ENCODE results near the gene MAFG. TPM values are rescaled to one million over a fixed set of nuclear protein-coding genes. Genes with fewer than 3 reads are reported as not detected.

The MAFG gene
- total and polyA plus RNA-seq, 2 of the 13 experiments (the other 11 are each of a cell fraction or from before 2014, with no cell fraction given), result 14.5 to 20.0 TPM

- TF ChIP-seq ZNF513 (CRISPR knock-in tag; conservative IDR thresholded peaks at IDR 0.05) (no peak), ZNF83 (CRISPR knock-in tag; IDR thresholded peaks at IDR 0.05; ENCODE audit: borderline replicate concordance) (peak; percentile 96), ZNF432 (CRISPR knock-in tag; IDR thresholded peaks at IDR 0.05; ENCODE audit: borderline replicate concordance) (no peak), POGZ (CRISPR knock-in tag; IDR thresholded peaks at IDR 0.05) (peak; percentile 58; the same call in 1 of the 2 replicates), POLR2A (IDR thresholded peaks at IDR 0.05; ENCODE audit: insufficient read depth in 1 of 2, low read depth in 2 of 2, low read length in 2 of 2) (peak in 1 of 2 experiments; percentile 31; a peak in 1 of 4 replicates), RNF2 (conservative IDR thresholded peaks at IDR 0.05; ENCODE audit: low read depth) (0 out of 2 replicates have a peak, but pooled peaks have one; percentile 56), CAMTA2 (CRISPR knock-in tag; IDR thresholded peaks at IDR 0.05; ENCODE audit: borderline replicate concordance) (peak; percentile 91; the same call in 1 of the 2 replicates), ZFP36 (IDR thresholded peaks at IDR 0.05; ENCODE audit: borderline replicate concordance, low read depth, low read length, partially characterized antibody) (no peak), ZNF792 (CRISPR knock-in tag; IDR thresholded peaks at IDR 0.05) (no peak), ZNF598 (CRISPR knock-in tag; IDR thresholded peaks at IDR 0.05; ENCODE audit: borderline replicate concordance) (peak; percentile 69), CREB3 (CRISPR knock-in tag; IDR thresholded peaks at IDR 0.05) (peak; percentile 93; the same call in 1 of the 2 replicates), ARNTL (CRISPR knock-in tag; IDR thresholded peaks at IDR 0.05) (peak; percentile 79; the same call in 1 of the 2 replicates), ZNF557 (CRISPR knock-in tag; IDR thresholded peaks at IDR 0.05) (no peak), KLF13 (CRISPR knock-in tag; IDR thresholded peaks at IDR 0.05) (0 out of 2 replicates have a peak, but pooled peaks have one; percentile 19), ZC3H13 (CRISPR knock-in tag; IDR thresholded peaks at IDR 0.05) (peak; percentile 99), ZNF124 (CRISPR knock-in tag; IDR thresholded peaks at IDR 0.05) (peak; percentile 27; the same call in 1 of the 2 replicates), RFX1 (IDR thresholded peaks at IDR 0.05) (peak; percentile 95), TEF (CRISPR knock-in tag; IDR thresholded peaks at IDR 0.05) (no peak; the same call in 1 of the 2 replicates), ELF4 (CRISPR knock-in tag; IDR thresholded peaks at IDR 0.05; ENCODE audit: borderline replicate concordance) (0 out of 2 replicates have a peak, but pooled peaks have one; percentile 25), ZSCAN30 (CRISPR knock-in tag; IDR thresholded peaks at IDR 0.05) (no peak)
- TF ChIP-seq, protein P1, sequence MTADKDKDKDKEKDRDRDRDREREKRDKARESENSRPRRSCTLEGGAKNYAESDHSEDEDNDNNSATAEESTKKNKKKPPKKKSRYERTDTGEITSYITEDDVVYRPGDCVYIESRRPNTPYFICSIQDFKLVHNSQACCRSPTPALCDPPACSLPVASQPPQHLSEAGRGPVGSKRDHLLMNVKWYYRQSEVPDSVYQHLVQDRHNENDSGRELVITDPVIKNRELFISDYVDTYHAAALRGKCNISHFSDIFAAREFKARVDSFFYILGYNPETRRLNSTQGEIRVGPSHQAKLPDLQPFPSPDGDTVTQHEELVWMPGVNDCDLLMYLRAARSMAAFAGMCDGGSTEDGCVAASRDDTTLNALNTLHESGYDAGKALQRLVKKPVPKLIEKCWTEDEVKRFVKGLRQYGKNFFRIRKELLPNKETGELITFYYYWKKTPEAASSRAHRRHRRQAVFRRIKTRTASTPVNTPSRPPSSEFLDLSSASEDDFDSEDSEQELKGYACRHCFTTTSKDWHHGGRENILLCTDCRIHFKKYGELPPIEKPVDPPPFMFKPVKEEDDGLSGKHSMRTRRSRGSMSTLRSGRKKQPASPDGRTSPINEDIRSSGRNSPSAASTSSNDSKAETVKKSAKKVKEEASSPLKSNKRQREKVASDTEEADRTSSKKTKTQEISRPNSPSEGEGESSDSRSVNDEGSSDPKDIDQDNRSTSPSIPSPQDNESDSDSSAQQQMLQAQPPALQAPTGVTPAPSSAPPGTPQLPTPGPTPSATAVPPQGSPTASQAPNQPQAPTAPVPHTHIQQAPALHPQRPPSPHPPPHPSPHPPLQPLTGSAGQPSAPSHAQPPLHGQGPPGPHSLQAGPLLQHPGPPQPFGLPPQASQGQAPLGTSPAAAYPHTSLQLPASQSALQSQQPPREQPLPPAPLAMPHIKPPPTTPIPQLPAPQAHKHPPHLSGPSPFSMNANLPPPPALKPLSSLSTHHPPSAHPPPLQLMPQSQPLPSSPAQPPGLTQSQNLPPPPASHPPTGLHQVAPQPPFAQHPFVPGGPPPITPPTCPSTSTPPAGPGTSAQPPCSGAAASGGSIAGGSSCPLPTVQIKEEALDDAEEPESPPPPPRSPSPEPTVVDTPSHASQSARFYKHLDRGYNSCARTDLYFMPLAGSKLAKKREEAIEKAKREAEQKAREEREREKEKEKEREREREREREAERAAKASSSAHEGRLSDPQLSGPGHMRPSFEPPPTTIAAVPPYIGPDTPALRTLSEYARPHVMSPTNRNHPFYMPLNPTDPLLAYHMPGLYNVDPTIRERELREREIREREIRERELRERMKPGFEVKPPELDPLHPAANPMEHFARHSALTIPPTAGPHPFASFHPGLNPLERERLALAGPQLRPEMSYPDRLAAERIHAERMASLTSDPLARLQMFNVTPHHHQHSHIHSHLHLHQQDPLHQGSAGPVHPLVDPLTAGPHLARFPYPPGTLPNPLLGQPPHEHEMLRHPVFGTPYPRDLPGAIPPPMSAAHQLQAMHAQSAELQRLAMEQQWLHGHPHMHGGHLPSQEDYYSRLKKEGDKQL (CRISPR knock-in tag; IDR thresholded peaks at IDR 0.05; ENCODE audit: low read depth), result no peak; the same call in 1 of the 2 replicates
Measured at GRCh38 chr17:81927653-81928543, at the start of gene MAFG (continued).

Measured in HepG2 (cell line).